GM18526 (cell line): ENCODE data around the gene CD55.

ENCODE experiments used
- POLR2A ChIP-seq: IDR thresholded peaks from 3 replicates; pipeline ENCODE4 v1.6.1; 2011; ENCODE audit not compliant: insufficient read length; ENCODE audit errors: extremely low read depth

CD55 gene

DNA sequence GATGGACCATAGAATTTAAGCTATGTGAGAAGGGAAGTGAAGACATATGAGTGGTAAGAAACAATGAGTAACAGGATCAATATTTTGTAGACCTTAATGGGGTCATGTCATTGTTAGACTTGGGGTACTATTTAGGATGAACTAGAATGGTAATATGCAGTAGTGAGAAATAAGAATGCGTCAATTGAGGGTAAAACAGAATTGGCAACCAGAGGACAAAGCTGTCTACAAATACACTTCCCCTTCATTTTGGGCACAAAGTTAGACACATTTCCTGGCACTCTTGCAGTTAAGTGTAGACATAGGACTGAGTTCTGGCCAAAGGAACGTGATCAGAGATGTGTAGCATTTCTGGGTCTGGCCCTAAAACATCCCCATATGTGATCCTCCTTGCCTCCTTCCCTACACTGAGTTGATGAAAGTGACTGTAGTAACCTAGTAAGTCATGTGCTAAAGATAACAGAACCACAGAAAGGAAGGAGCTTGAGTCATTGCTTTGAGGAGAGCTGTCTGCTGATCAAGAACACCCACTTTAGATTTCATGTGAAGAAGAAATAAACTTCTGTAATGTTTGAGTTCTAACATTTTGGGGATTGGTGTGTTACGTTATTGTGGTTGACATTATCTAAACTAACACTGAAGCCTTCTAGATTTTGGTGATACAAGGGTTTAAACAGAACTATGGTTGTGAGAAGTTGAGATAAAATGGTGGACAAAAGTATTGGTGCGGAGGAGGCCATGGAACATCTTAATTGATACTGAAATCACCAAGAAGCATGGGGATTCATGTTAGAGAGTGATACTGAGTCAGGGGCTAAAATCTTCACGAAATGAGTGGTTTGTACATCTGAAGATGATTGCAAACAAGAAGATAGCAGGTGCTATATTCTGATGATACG lies 41.7 kb downstream of the CD55 start:
- no peak for TF ChIP-seq POLR2A

DNA sequence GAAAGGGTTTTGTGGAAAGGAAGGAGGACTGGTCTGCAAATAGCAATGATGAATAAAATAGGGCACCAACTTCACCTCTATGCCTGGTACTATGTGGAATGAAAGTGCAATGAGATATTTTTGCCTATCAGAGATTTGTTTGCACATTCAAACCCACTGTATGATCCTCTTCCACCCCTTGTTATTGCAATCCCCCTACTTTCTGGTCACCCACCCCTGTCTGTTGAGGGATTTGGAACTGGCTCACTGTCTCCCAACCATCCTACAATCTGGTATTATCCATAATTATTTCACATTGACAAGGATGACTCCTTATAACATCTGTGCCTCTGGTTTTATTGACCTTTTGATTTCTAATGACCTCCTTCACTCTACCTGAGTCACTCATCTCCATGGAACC lies 42.4 kb downstream of the CD55 start:
- no peak for TF ChIP-seq POLR2A

GRCh38 chr1:207364614-207365013 lies 43.1 kb downstream of the CD55 start:
- no peak for TF ChIP-seq POLR2A

DNA sequence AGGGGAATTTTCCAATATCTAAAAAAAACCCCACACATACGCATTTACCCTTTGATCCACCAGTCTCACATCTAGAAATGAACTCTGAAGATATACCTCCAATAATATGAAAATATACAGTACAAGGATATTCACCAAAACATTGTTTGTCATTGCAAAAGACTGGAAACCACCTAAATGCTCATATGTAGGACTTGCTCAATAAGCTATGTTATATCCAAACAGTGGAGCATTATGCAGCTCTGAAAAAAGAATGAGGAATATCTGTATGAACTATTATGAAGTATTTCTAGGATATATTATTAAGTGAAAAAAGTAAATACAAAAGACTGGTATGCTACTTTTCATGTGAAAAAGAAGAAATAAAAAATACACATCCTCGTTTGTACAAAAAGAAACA lies 43.6 kb downstream of the CD55 start:
- no peak for TF ChIP-seq POLR2A

- no peak for TF ChIP-seq POLR2A
Observed at GRCh38 chr1:207366022-207366421, 44.5 kb downstream of the CD55 start.

GRCh38 chr1:207388721-207389120 lies 67.2 kb downstream of the CD55 start:
- TF ChIP-seq POLR2A = no peak

- TF ChIP-seq POLR2A = no peak
Observed at GRCh38 chr1:207389728-207390464, 68.4 kb downstream of the CD55 start.

DNA sequence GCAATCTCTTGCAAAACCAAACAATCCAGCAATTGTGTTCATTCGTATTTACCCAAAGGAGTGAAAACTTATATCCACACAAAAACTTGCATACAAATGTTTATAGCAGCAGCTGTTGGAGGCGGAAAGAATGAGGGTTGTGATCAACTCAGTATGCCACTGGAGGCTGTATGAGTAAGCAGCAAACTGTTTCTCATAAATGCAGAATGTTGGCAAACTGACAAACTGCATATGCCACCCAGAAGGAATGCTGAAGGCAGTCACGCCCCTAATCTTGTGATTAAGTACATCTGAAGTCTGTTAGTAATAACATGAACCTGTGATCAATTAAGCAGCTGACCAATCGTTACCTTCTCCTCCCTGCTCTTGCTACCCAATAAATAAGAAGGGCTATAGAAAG lies 72.1 kb downstream of the CD55 start:
- no peak for TF ChIP-seq POLR2A

DNA sequence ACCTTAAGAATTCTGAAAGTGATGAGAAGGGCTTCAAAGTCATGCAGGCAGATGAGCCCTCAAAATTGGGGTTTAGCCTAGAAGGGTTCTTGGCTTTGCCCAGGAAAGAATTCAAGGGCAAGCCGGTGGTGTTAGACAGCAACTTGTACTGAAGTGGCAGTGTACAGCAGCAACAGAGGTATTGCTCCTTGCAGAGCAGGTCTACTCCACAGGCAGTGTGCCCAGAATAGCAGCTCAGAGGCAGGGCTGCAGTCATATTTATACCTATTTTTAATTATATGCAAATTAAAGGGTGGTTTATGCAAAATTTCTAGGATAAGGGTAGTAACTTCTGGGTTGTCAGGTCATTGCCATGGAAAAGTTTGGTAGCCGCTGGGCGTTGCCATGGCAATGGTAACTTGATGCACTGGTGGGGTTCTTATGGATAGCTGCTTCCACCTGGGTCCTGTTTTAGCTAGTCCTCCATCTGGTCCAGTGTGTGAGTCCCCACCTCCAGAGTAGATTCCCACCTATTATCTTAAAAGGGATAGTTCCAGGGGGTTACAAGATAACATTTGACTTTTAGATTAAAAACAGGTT lies 74.8 kb downstream of the CD55 start:
- no peak for TF ChIP-seq POLR2A

- TF ChIP-seq POLR2A = no peak
Observed at GRCh38 chr1:207397525-207397926, 76.0 kb downstream of the CD55 start.

DNA sequence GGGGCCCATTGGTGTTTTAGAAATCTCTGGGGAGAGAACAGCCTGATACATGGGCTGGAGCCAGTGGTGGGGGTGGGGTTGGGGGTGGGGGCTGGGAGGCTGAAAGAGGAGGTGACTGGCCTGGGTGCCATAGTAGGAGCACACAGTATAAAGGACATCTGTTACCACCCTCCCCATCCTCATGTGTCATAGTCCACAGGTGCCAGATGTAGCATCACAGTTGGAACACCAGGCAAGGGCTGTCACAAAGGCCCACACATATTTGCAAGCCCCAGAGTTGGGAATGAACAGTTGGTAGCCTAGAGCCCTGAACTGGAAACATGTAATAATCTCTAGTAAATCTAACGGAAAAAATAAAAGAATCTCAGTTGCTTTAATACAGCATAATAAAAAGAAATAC lies 77.5 kb downstream of the CD55 start:
- no peak for TF ChIP-seq POLR2A

DNA sequence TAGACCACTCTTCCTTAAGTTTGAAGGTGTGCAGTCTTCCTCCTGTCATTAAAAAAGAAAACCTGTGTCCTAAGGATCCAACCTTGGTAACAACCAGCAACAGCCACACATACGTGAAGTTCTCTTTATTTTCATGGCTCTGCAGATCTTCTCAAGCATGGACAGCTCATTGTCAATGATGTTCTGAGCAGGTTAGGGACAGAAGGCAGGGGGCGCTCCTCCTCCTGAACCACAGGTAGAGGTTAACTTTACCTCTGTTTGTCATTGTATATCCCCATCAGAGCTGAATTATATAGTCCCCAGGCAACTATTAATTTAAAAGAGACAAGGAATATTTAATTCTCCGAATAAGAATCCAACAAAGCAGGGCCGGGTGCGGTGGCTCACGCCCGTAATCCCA lies 80.1 kb downstream of the CD55 start:
- TF ChIP-seq POLR2A = no peak

- TF ChIP-seq POLR2A = no peak
Observed at GRCh38 chr1:207402744-207403143, 81.3 kb downstream of the CD55 start.

DNA sequence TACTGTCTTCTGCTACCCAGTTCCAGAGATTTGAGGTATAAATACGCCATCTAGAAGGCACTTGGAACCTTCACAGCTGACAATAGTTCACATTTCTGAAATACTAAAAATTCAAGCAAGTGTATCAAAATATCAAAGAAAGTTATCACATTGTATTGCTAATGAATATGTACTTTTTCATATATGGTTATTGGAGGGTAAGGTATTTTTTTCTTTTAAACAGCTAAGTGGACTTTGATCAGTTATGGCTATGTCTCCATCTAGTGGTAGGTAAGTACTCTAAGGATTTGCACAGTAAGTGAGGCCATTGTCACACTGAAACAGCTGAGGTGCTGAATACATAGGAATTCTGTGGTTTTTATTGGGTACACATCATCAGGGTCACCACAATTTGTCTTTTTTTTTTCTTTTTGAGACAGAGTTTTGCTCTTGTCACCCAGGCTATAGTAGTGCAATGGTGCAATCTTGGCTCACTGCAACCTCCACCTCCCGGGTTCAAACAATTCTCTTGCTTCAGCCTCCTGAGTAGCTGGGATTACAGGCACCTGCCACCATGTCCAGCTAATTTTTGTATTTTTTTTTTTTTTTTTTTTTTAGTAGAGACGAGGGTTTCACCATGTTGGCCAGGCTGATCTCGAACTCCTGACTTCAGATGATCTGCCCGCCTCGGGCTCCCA lies 83.5 kb downstream of the CD55 start:
- no peak for TF ChIP-seq POLR2A

- no peak for TF ChIP-seq POLR2A
Observed at GRCh38 chr1:207405814-207406213, 84.3 kb downstream of the CD55 start.
